ENCODE measurements around the gene CCDC102A. TPM values are rescaled to one million over a fixed set of nuclear protein-coding genes. Genes with fewer than 3 reads are reported as not detected.
A peak's percentile ranks its signal among the peaks of the same experiment; 100 is the strongest.

Gene CCDC102A
- total RNA-seq, 1 donor from 2014 or later = 12.8 TPM

GRCh38 chr16:57489229-57489628 is 47.1 kb downstream of the CCDC102A start:
- ATAC-seq (no peak), DNase-seq (no peak)
- no peaks in the 10 kb centered on the region for H3K36me3 ChIP-seq

GRCh38 chr16:57486858-57487834 is 49.2 kb downstream of the CCDC102A start:
- no peak overlapping the region for H3K27ac ChIP-seq
- H3K27me3 ChIP-seq (ENCODE audit: low read depth) = no peaks in the 10 kb centered on the region
- no peak for TF ChIP-seq CTCF (IDR thresholded peaks at IDR 0.05)
- intact Hi-C loops (cut with DNase I) = no loop called here
- DNase-seq (no peak), ATAC-seq (no peak)
- no peaks in the 10 kb centered on the region for H3K36me3 ChIP-seq
- peak overlapping the region; percentile 86 for H3K4me3 ChIP-seq
- H3K4me1 ChIP-seq = peaks cover 29% of the 10 kb centered on the region
- no peaks in the 10 kb centered on the region for H3K9me3 ChIP-seq

More at GRCh38 chr16:57489229-57489628, 47.1 kb downstream of the CCDC102A start:
- H3K27ac ChIP-seq = no peak overlapping the region
- intact Hi-C loops (cut with DNase I) = no loop called here
- no peak overlapping the region for H3K4me3 ChIP-seq
- no peaks in the 10 kb centered on the region for H3K27me3 ChIP-seq (ENCODE audit: low read depth)
- TF ChIP-seq CTCF (IDR thresholded peaks at IDR 0.05) = no peak
- H3K9me3 ChIP-seq = no peaks in the 10 kb centered on the region
- H3K4me1 ChIP-seq = peaks cover 22% of the 10 kb centered on the region

GRCh38 chr16:57485916-57486857 is 50.2 kb downstream of the CCDC102A start, which contains the start of gene DOK4:
Gene DOK4, minus strand, starts transcription at chr16:57486493. Its CDS starts 6,986 bp downstream, at chr16:57479507.
- peak; percentile 88 for DNase-seq
- ATAC-seq = peak; percentile 95
- no peaks in the 10 kb centered on the region for H3K36me3 ChIP-seq
- H3K9me3 ChIP-seq = no peaks in the 10 kb centered on the region
- TF ChIP-seq CTCF (IDR thresholded peaks at IDR 0.05) = no peak
- H3K4me3 ChIP-seq = peak within 1 kb of the TSS; percentile 86
- H3K27ac ChIP-seq = peak within 1 kb of the TSS; percentile 78
- no peaks in the 10 kb centered on the region for H3K27me3 ChIP-seq (ENCODE audit: low read depth)
- peaks cover 29% of the 10 kb centered on the region for H3K4me1 ChIP-seq
- intact Hi-C loops (cut with DNase I) = no loop called here

GRCh38 chr16:57485091-57485915 is 51.1 kb downstream of the CCDC102A start:
- Histone ChIP-seq H3K4me1 (peaks cover 35% of the 10 kb centered on the region), H3K27ac (peak overlapping the region; percentile 78)
- intact Hi-C loops (cut with DNase I) = no loop called here

More at GRCh38 chr16:57485091-57485915, 51.1 kb downstream of the CCDC102A start:
- TF ChIP-seq CTCF (IDR thresholded peaks at IDR 0.05) = no peak
- Histone ChIP-seq H3K9me3 (no peaks in the 10 kb centered on the region), H3K27me3 (ENCODE audit: low read depth) (no peaks in the 10 kb centered on the region), H3K4me3 (peak overlapping the region; percentile 86), H3K36me3 (no peaks in the 10 kb centered on the region)
- peak; percentile 49 to 64 for ATAC-seq
- no peak for DNase-seq

Measured in lower lobe of right lung (tissue), 2 donors.